HG03442 (cell line): Measurements from ENCODE around the gene ADGRG1.
"Not testable (repeated sequence)": the region's sequence is repeated elsewhere in the genome, so short reads cannot be mapped to it uniquely, and the experiment has no call there.

ENCODE experiments used
- ATAC-seq: cut with Tn5 transposase; IDR thresholded peaks from one replicate; pipeline ENCODE4 v1.9.1; 2021; ENCODE audit warnings: mild to moderate bottlenecking, moderate library complexity; ENCODE audit not compliant: unreplicated experiment

ADGRG1 gene

DNA sequence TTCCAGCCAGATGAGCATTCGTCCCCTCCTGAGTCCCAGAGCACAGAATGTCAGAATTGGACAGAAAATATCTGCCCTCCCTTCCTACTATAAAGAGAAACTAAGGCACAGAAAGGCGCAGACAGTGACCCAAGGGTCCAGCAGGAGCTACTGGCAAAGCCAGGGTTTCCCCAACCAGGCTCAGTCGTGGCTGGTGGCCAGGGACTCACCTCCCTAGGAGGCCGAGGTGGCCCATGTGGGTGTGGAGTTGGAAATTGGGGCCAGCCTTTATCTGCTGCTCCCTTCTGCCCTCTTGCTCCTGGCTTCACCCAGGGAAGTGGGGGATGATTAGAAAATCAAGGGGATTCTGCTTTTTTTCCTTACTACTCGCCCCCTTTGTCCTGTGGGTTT, 67.2 kb downstream of the ADGRG1 start:
- no peak for ATAC-seq

GRCh38 chr16:57696240-57696639, 67.8 kb downstream of the ADGRG1 start:
- no peak for ATAC-seq

DNA sequence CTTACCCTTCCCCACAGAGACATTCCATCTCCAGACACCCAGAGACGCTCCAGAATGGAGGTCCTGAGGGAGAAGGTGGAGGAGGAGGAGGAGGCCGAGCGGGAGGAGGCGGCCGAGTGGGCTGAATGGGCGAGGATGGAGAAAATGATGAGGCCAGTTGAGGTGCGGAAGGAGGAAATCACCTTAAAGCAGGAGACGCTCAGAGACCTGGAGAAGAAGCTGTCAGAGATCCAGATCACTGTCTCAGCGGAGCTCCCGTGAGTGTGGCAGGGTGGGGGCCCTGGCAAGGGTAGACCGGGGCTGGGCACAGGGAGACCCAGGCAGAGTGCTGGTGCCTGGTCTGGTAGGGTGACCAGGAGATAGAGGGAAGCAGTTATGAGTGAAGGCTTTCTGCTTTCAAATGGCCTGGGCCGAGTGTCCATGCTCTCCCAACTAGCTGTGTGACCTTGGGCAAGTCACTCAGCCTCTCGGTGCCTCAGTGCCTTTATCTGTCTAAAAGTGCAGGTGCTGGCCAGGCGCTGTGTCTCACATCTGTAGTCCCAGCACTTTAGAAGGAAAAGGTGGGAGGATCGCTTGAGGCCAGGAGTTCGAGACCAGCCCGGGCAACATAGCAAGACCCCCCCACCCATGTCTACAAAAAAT, 69.6 kb downstream of the ADGRG1 start:
- no peak for ATAC-seq

- no peak for ATAC-seq
These were observed 70.5 kb downstream of the ADGRG1 start for GRCh38 chr16:57698812-57699405.

DNA sequence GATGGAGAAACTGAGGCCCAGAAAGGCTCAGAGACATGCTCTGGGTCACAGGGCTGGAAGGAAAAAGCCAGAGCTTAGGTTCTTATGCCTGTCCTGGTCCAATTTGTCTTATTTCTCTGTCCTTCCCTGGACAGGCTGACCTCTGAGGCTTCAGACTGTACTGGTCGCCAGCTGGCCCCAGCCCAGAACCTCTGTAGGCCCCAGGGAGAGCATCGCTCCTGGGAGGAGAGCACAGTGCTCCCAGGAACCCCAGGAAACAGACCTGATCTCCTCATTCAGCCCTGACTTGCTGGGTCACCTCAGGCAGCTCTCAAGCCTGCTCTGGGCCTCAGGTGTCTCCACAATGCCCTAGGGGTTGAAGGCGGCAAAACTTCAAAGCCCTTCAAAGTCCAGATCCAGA, 71.1 kb downstream of the ADGRG1 start:
- ATAC-seq, result no peak

DNA sequence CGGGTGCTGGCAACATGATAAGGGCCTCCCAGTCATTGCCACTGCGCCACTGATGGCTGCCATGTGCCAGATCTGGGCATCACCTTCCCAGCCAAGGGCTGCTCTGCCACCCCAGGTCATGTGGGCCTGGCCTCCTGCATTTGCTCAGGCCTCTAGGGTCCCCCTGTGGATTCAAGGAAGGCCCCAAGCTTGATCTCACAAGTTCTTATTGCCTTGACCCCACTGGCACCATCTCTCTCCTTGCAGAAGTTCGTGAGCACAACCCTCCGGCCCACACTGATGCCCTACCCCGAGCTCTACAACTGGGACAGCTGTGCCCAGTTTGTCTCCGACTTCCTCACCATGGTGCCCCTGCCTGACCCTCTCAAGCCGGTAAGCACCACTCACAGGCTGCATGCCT, 71.5 kb downstream of the ADGRG1 start:
- no peak for ATAC-seq

DNA sequence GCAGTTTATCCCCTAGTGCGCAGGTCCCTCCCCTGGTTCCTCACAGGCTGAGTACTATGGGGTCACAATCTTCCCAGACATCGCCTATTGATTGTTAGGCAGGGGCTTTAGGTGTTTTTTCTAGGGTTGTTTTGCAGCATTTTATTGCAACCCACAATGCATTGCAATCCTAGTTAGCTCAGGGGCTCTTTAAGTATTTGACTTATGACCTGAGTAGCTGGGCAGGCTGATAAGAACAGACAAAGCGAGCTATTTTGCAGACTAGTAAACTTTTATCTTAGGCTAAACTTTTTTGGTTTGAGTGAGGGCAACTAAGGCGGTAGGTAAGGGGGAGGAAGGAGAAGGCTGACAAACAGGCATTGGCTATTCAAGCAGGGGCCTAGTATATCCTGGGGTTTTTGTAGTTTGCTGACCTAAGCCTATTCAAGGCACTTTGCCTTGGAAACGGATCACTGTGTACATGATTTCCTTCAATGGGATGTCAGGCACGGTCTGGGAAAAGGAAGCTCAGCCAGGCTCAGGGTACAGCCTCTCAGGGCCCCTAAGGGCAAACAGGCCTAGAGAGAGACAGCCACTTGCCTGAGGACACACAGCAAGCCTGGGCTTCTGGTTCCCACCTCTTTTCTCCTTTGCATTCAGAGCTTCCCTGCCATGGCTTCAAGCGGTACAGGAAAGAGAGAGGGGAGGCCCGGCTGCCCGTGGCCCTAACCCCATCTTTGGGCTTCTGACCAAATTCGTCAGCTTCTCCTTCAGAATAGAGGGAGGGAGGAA, 72.5 kb downstream of the ADGRG1 start:
- no peak for ATAC-seq

GRCh38 chr16:57701759-57702371, 73.4 kb downstream of the ADGRG1 start:
- ATAC-seq, result no peak

DNA sequence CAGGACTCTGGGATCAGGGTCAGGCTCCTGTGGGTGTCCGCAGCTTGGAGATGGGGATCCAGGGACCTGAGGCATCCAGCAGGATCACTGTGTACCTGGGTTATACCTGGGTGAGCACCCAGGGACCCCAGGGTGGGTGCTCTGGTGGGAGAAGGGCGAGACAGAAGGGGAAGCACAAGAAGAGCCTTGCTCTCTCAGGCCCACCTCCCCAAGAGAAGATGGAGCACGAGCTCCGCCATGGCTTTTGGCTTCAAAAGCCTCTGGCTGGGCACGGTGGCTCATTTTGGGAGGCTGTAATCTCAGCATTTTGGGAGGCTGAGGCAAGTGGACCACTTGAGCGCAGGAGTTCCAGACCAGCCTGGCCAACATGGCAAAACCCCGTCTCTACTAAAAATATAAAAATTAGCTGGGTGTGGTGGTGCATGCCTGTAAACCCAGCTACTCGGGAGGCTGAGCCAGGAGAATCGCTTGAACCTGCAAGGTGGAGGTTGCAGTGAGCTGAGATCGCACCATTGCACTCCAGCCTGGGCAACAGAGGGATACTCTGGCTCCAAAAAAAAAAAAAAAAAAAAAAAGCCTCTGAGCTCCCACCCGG, 75.1 kb downstream of the ADGRG1 start:
- no peak for ATAC-seq

- ATAC-seq, result no peak
These were observed 75.8 kb downstream of the ADGRG1 start for GRCh38 chr16:57704011-57704904.

DNA sequence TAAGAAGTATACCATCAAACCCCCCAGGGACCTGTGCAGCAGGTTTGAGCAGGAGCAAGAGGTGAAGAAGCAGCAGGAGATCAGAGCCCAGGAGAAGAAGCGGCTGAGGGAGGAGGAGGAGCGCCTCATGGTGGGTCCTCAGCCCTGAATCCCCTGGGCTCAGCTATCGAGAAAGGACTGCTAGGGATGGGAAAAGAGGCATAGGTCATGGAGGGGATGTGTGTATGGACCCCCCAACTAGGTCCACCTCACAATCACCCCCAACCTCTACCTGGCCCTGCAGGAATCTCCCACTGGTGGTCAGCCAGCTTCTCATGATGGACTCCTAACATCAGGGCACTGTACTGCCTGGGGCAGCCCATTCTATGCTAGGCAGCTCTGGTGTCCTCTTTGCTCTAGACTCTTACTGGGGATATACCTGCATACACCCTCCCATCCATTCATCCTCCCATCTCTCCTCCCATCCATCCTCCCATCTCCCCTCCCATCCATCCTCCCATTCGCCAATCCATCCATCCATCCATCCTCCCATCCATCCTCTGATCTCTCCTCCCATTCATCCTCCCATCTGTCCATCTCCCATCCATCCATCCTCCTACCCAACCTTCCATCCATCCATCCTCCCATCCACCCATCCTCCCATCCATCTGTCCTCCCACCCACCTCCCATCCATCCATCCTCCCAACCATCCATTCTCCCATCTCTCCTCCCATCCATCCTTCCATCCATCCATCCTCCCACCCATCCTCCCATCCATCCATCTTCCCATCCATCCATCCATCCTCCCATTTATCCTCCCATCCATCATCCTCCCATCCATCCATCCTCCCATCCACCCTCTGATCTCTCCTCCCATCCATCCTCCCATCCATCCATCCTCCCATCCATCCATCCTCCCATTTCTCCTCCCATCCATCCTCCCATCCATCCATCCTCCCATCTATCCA, 76.7 kb downstream of the ADGRG1 start:
- no peak for ATAC-seq

DNA sequence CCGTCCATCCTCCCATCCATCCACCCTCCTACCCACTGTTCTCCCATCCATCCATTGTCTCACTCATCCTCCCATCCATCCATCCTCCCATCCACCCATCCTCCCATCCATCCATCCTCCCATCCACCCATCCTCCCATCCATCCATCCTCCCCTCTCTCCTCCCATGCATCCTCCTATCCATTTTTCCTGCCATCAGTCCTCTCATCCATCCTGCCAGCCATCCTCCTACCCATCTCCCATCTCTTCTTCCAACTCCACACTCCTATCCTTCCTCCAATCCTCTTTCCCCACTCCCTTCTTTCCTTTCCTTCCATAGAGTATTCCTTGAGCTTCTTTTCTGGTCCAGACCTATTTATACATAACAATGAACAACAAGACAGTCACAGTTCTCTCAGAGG, 78.3 kb downstream of the ADGRG1 start:
- ATAC-seq, result no peak

GRCh38 chr16:57707331-57707730, 78.9 kb downstream of the ADGRG1 start:
- ATAC-seq, result no peak

- ATAC-seq, result no peak
These were observed 79.7 kb downstream of the ADGRG1 start for GRCh38 chr16:57708168-57708567.

DNA sequence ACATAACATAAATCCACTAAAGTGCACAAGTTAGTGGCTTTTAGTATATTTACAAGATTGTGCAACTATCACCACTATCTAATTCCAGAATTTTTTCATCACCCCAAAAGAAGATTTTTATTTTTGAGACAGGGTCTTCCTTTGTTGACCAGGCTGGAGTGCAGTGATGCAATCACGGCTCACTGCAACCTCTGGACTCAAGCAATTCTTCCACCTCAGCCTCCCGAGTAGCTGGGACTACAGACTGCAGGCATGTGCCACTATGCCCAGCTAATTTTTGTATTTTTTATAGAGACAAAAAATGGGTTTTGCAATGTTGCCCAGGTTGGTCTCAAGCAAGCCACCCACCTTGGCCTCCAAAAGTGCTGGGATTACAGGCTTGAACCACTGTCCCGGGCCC, 81.2 kb downstream of the ADGRG1 start:
- no peak for ATAC-seq

DNA sequence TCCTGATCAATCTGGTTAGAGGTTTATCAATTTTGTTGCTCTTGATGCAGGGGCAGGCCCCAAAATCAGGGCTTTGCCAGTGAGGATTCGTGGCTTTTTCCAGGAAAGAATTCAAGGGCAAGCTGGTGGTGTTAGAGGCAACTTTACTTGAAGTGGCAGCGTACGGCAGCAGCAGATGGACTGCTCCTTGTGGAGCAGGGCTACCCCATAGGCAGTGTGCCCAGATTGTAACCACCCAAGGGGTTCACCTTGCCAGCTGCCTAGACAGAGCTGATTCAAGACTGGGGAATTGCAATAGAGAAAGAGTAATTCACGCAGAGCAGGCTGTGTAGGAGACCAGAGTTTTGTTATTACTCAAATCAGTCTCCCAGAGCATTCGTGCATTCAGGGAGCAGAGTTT, 82.9 kb downstream of the ADGRG1 start:
- ATAC-seq, result no peak

GRCh38 chr16:57711993-57712392, 83.6 kb downstream of the ADGRG1 start:
- no peak for ATAC-seq

DNA sequence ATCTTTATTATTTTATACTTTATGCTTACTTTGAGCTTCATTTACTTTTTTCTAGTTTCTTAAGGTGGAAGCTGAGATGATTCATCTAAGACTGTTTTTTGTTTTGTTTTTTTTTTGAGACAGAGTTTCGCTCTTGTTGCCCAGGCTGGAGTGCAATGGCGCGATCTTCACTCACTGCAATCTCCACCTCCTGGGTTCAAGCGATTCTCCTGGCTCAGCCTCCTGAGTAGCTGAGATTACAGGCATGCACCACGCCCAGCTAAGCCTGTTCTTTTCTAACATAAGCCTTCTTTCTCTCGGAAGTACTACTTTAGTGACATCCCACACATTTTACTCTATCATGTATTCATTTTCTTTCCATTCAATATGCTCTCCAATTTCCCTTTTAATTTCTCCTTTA, 84.1 kb downstream of the ADGRG1 start:
- not testable (repeated sequence) for ATAC-seq

GRCh38 chr16:57713596-57713995, 85.2 kb downstream of the ADGRG1 start:
- ATAC-seq, result no peak
